Fibroblast of lung (primary cell): ENCODE results near the gene POMC. TPM values are rescaled to one million over a fixed set of nuclear protein-coding genes. Genes with fewer than 3 reads are reported as not detected.
"Not testable (repeated sequence)": the region's sequence is repeated elsewhere in the genome, so short reads cannot be mapped to it uniquely, and the experiment has no call there.

Experiments used
- DNase-seq, 2 donors: peaks; one replicate each; pipeline versions ENCODE4 v3.0.0 to v3.0.0-alpha.2; 2010; ENCODE audit warnings: low read depth in 2 of 2
- H2AFZ ChIP-seq: 2 replicates; pipeline ENCODE4 v1.5.1; 2012; ENCODE audit warnings: low read length, control low read depth, inconsistent platforms
- H3K27ac ChIP-seq: 2 replicates; pipeline ENCODE4 v1.5.1; 2011; ENCODE audit warnings: low read length, control low read depth; ENCODE audit not compliant: insufficient read depth
- H3K27me3 ChIP-seq: 2 replicates; pipeline ENCODE4 v1.5.1; 2011; ENCODE audit warnings: mild to moderate bottlenecking, low read length; ENCODE audit not compliant: control insufficient read depth, insufficient read depth
- H3K36me3 ChIP-seq: 2 replicates; pipeline ENCODE4 v1.5.1; 2011; ENCODE audit warnings: low read length; ENCODE audit not compliant: control insufficient read depth, insufficient read depth
- H3K4me1 ChIP-seq: 2 replicates; pipeline ENCODE4 v1.5.1; 2011; ENCODE audit warnings: low read length; ENCODE audit not compliant: control insufficient read depth, insufficient read depth; ENCODE audit errors: extremely low read depth
- H3K4me2 ChIP-seq: 2 replicates; pipeline ENCODE4 v1.5.1; 2011; ENCODE audit warnings: low read length, control low read depth; ENCODE audit not compliant: insufficient read depth; ENCODE audit errors: extremely low read depth
- H3K4me3 ChIP-seq, 4 experiments: fragments of 200-600 bp in 1 of 4; sonication (generic) in 1 of 4; replicated peaks in 1 of 4; 2 replicates each; pipeline ENCODE4 v1.5.1; 2011 to 2016; ENCODE audit warnings: low read length in 4 of 4, low read depth in 3 of 4, mild to moderate bottlenecking in 3 of 4, control low read depth in 2 of 4, inconsistent platforms in 1 of 4, mixed read lengths in 1 of 4; ENCODE audit not compliant: insufficient read depth in 1 of 4; ENCODE audit errors: control extremely low read depth in 1 of 4
- H3K79me2 ChIP-seq: 2 replicates; pipeline ENCODE4 v1.5.1; 2012; ENCODE audit warnings: mild to moderate bottlenecking, low read length, inconsistent platforms; ENCODE audit not compliant: control insufficient read depth, insufficient read depth
- H3K9ac ChIP-seq: 2 replicates; pipeline ENCODE4 v1.5.1; 2011; ENCODE audit warnings: mild to moderate bottlenecking, low read length, control low read depth; ENCODE audit not compliant: insufficient read depth
- H3K9me3 ChIP-seq: 2 replicates; pipeline ENCODE4 v1.5.1; 2012; ENCODE audit warnings: low read depth, low read length; ENCODE audit not compliant: control insufficient read depth, insufficient read depth
- H4K20me1 ChIP-seq: 2 replicates; pipeline ENCODE4 v1.5.1; 2011; ENCODE audit warnings: low read length; ENCODE audit not compliant: control insufficient read depth, insufficient read depth; ENCODE audit errors: extremely low read depth
- CTCF ChIP-seq, 2 donors: IDR thresholded peaks in 1 of 2; conservative IDR thresholded peaks in 1 of 2; 1 replicate in 1 of 2; 2 replicates in 1 of 2; pipeline ENCODE4 v1.5.1; 2011 to 2012; ENCODE audit warnings: low read length in 2 of 2, control low read depth in 1 of 2, inconsistent platforms in 1 of 2, low read depth in 1 of 2, mild to moderate bottlenecking in 1 of 2
- EZH2 ChIP-seq: IDR thresholded peaks from 2 replicates; pipeline ENCODE4 v1.5.1; 2012; ENCODE audit warnings: low read length, control low read depth, mild to moderate bottlenecking; ENCODE audit errors: missing control alignments
- polyA plus RNA-seq, 2 donors: library from polyadenylated mRNA; depleted of rRNA in 1 of 2; stranded (reverse) in 1 of 2; unstranded in 1 of 2; fragments of >200 nt; gene quantifications; 2 replicates each; pipeline ENCODE4 v1.2.1, GENCODE V29; 2011 to 2012; ENCODE audit warnings: missing spikeins in 1 of 2
- total RNA-seq: library from RNA; depleted of rRNA; stranded (reverse); fragments of >200 nt; gene quantifications from 2 replicates; pipeline ENCODE4 v1.2.1, GENCODE V29; 2014

The POMC gene
- total and polyA plus RNA-seq, 2 donors (not counting 1 experiment from before 2014, with no cell fraction given) = 0.66 TPM; not detected in 1

- TF ChIP-seq EZH2 (no peak), CTCF (conservative IDR thresholded peaks at IDR 0.05 in 1 of 2, IDR thresholded peaks at IDR 0.05 in 1 of 2; ENCODE audit: low read depth in 1 of 2, low read length in 2 of 2) (no peak)
- H3K79me2 ChIP-seq = no peaks in the 10 kb centered on the region
- peaks cover 7% of the 10 kb centered on the region for H3K4me1 ChIP-seq
- H3K4me2 ChIP-seq = no peak overlapping the region
- H3K9me3 ChIP-seq = no peaks in the 10 kb centered on the region
- H3K27ac ChIP-seq = no peak overlapping the region
- no peak overlapping the region for H2AFZ ChIP-seq
- H3K36me3 ChIP-seq = no peaks in the 10 kb centered on the region
- H3K27me3 ChIP-seq = peaks cover 2% of the 10 kb centered on the region
- no peak for DNase-seq
- H4K20me1 ChIP-seq = no peaks in the 10 kb centered on the region
- no peak overlapping the region for H3K9ac ChIP-seq
- H3K4me3 ChIP-seq = no peak overlapping the region
Observed at GRCh38 chr2:25129901-25130520, 38.4 kb downstream of the POMC start.

GRCh38 chr2:25127646-25128045 lies 40.7 kb downstream of the POMC start:
- TF ChIP-seq CTCF (conservative IDR thresholded peaks at IDR 0.05 in 1 of 2, IDR thresholded peaks at IDR 0.05 in 1 of 2; ENCODE audit: low read depth in 1 of 2, low read length in 2 of 2) = no peak
- no peak for TF ChIP-seq EZH2
- H3K4me2 ChIP-seq = peak overlapping the region; percentile 25
- H3K4me3 ChIP-seq = no peak overlapping the region
- no peaks in the 10 kb centered on the region for H3K79me2 ChIP-seq
- no peaks in the 10 kb centered on the region for H4K20me1 ChIP-seq
- no peaks in the 10 kb centered on the region for H3K36me3 ChIP-seq
- H3K4me1 ChIP-seq = peaks cover 7% of the 10 kb centered on the region
- H3K9ac ChIP-seq = no peak overlapping the region
- H3K9me3 ChIP-seq = no peaks in the 10 kb centered on the region
- H3K27me3 ChIP-seq = peaks cover 2% of the 10 kb centered on the region
- no peak overlapping the region for H2AFZ ChIP-seq
- H3K27ac ChIP-seq = no peak overlapping the region
- peak; percentile 11 to 57 for DNase-seq

GRCh38 chr2:25127071-25127470 lies 41.3 kb downstream of the POMC start:
- not testable (repeated sequence) for H3K36me3 ChIP-seq, DNase-seq, H3K9ac ChIP-seq, H2AFZ ChIP-seq, H3K4me1 ChIP-seq, H3K4me3 ChIP-seq, H3K27ac ChIP-seq, H3K9me3 ChIP-seq, H4K20me1 ChIP-seq, H3K79me2 ChIP-seq, H3K4me2 ChIP-seq, H3K27me3 ChIP-seq
